Measurements from ENCODE around the gene METTL5.
"Not testable (repeated sequence)": the region's sequence is repeated elsewhere in the genome, so short reads cannot be mapped to it uniquely, and the experiment has no call there.

The METTL5 gene

DNA sequence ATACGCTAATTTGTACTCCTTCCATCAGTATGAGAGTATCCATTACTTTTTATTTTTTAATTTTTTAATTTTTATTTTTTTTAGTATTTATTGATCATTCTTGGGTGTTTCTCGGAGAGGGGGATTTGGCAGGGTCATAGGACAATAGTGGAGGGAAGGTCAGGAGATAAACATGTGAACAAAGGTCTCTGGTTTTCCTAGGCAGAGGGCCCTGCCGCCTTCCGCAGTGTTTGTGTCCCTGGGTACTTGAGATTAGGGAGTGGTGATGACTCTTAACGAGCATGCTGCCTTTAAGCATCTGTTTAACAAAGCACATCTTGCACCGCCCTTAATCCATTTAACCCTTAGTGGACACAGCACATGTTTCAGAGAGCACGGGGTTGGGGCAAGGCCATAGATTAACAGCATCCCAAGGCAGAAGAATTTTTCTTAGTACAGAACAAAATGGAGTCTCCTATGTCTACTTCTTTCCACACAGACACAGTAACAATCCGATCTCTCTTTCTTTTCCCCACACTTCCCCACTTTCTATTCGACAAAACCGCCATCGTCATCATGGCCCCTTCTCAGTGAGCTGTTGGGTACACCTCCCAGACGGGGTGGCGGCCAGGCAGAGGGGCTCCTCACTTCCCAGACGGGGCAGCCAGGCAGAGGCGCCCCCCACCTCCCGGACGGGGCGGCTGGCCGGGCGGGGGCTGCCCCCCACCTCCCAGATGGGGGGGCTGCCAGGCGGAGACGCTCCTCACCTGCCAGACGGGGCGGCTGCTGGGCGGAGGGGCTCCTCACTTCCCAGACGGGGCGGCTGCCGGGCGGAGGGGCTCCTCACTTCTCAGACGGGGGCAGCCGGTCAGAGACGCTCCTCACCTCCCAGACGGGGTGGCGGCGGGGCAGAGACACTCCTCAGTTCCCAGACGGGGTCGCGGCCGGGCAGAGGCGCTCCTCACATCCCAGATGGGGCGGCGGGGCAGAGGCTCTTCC lies 30.9 kb upstream of the METTL5 start:
- WGBS, 2 experiments (ENCODE audit: insufficient coverage in 2 of 2), result 96% methylated on average over 9 to 19 of the region's 42 CpGs
- not testable (repeated sequence) for H3K27ac ChIP-seq (ENCODE audit: low read depth, low read length, severe bottlenecking); H3K36me3 ChIP-seq (ENCODE audit: control insufficient read depth, insufficient read depth, low read length); H3K4me3 ChIP-seq (ENCODE audit: extremely low read depth, insufficient read depth, low read length, poor library complexity, severe bottlenecking); H3K4me1 ChIP-seq (ENCODE audit: control insufficient read depth, insufficient read depth, low read length, poor library complexity, severe bottlenecking); H3K9me3 ChIP-seq (ENCODE audit: control insufficient read depth, low read length)

- no peak overlapping the region for H3K4me3 ChIP-seq (ENCODE audit: extremely low read depth, insufficient read depth, low read length, poor library complexity, severe bottlenecking)
- H3K36me3 ChIP-seq (ENCODE audit: control insufficient read depth, insufficient read depth, low read length), result peaks cover 4% of the 10 kb centered on the region
- no peaks in the 10 kb centered on the region for H3K4me1 ChIP-seq (ENCODE audit: control insufficient read depth, insufficient read depth, low read length, poor library complexity, severe bottlenecking)
- H3K27ac ChIP-seq (ENCODE audit: low read depth, low read length, severe bottlenecking), result no peak overlapping the region
- 86 to 94% methylated on average over 2 to 3 of the region's 4 CpGs for WGBS, 2 experiments (ENCODE audit: insufficient coverage in 2 of 2)
- no peaks in the 10 kb centered on the region for H3K9me3 ChIP-seq (ENCODE audit: control insufficient read depth, low read length)
Observed at GRCh38 chr2:169853041-169853668, 28.4 kb upstream of the METTL5 start.

GRCh38 chr2:169849710-169850109 lies 25.0 kb upstream of the METTL5 start:
- peaks cover 5% of the 10 kb centered on the region for H3K36me3 ChIP-seq (ENCODE audit: control insufficient read depth, insufficient read depth, low read length)
- no peak overlapping the region for H3K4me3 ChIP-seq (ENCODE audit: extremely low read depth, insufficient read depth, low read length, poor library complexity, severe bottlenecking)
- H3K27ac ChIP-seq (ENCODE audit: low read depth, low read length, severe bottlenecking), result no peak overlapping the region
- H3K4me1 ChIP-seq (ENCODE audit: control insufficient read depth, insufficient read depth, low read length, poor library complexity, severe bottlenecking), result no peaks in the 10 kb centered on the region
- no peaks in the 10 kb centered on the region for H3K9me3 ChIP-seq (ENCODE audit: control insufficient read depth, low read length)
- WGBS, 2 experiments (ENCODE audit: insufficient coverage in 2 of 2), result 91% methylated on average over 1 of the region's 1 CpG; no CpG with 5 or more reads in 1 of the 2 experiments

GRCh38 chr2:169848959-169849693 lies 24.4 kb upstream of the METTL5 start:
- H3K4me3 ChIP-seq (ENCODE audit: extremely low read depth, insufficient read depth, low read length, poor library complexity, severe bottlenecking); H3K9me3 ChIP-seq (ENCODE audit: control insufficient read depth, low read length); H3K27ac ChIP-seq (ENCODE audit: low read depth, low read length, severe bottlenecking); H3K4me1 ChIP-seq (ENCODE audit: control insufficient read depth, insufficient read depth, low read length, poor library complexity, severe bottlenecking): not testable (repeated sequence)
- H3K36me3 ChIP-seq (ENCODE audit: control insufficient read depth, insufficient read depth, low read length), result peaks cover 10% of the 10 kb centered on the region
- 85 to 97% methylated on average over 3 to 5 of the region's 8 CpGs for WGBS, 2 experiments (ENCODE audit: insufficient coverage in 2 of 2)

- peaks cover 4% of the 10 kb centered on the region for H3K4me1 ChIP-seq (ENCODE audit: control insufficient read depth, insufficient read depth, low read length, poor library complexity, severe bottlenecking)
- no peak overlapping the region for H3K27ac ChIP-seq (ENCODE audit: low read depth, low read length, severe bottlenecking)
- no peak overlapping the region for H3K4me3 ChIP-seq (ENCODE audit: extremely low read depth, insufficient read depth, low read length, poor library complexity, severe bottlenecking)
- H3K9me3 ChIP-seq (ENCODE audit: control insufficient read depth, low read length), result no peaks in the 10 kb centered on the region
- peaks cover 18% of the 10 kb centered on the region for H3K36me3 ChIP-seq (ENCODE audit: control insufficient read depth, insufficient read depth, low read length)
- no CpG with 5 or more reads among the region's 2 CpGs for WGBS, 2 experiments (ENCODE audit: insufficient coverage in 2 of 2)
Observed at GRCh38 chr2:169845016-169845415, 20.3 kb upstream of the METTL5 start.

DNA sequence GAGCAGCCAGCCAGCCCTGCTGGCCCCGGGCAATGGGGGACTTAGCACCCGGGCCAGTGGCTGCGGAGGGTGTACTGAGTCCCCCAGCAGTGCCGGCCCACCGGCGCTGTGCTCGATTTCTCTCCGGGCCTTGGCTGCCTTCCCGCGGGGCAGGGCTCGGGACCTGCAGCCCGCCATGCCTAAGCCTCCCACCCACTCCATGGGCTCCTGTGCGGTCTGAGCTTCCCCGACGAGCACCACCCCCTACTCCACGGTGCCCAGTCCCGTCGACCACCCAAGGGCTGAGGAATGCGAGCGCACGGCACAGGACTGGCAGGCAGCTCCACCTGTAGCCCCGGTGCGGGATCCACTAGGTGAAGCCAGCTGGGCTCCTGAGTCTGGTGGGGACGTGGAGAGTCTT lies 16.9 kb upstream of the METTL5 start:
- not testable (repeated sequence) for H3K9me3 ChIP-seq (ENCODE audit: control insufficient read depth, low read length); H3K27ac ChIP-seq (ENCODE audit: low read depth, low read length, severe bottlenecking)
- 92 to 96% methylated on average over 6 to 7 of the region's 24 CpGs for WGBS, 2 experiments (ENCODE audit: insufficient coverage in 2 of 2)

DNA sequence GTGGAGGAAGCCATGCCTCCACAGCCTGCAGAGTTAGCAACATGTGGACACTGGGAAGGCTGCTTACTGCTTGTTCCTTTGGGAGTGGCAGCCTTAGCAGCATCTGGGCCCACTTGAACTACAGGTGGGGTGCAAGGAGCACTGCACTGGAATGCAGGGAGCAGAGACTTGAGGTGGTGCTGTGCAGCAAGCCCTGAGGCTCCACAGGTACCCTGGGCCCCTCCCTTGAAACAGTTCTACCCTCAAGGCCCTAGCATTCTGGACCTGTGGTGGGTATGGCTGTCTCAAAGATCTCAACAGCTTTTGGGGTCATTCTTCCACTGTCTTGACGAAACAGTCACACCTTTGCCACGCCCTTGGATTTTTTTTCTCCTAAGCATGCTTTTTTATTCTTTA lies 16.0 kb upstream of the METTL5 start:
- 67 to 100% methylated on average over 2 of the region's 2 CpGs for WGBS, 2 experiments (ENCODE audit: insufficient coverage in 2 of 2)
- no peak overlapping the region for H3K4me3 ChIP-seq (ENCODE audit: extremely low read depth, insufficient read depth, low read length, poor library complexity, severe bottlenecking)
- H3K27ac ChIP-seq (ENCODE audit: low read depth, low read length, severe bottlenecking), result peak overlapping the region; percentile 80
- peaks cover 24% of the 10 kb centered on the region for H3K36me3 ChIP-seq (ENCODE audit: control insufficient read depth, insufficient read depth, low read length)
- peaks cover 4% of the 10 kb centered on the region for H3K4me1 ChIP-seq (ENCODE audit: control insufficient read depth, insufficient read depth, low read length, poor library complexity, severe bottlenecking)
- no peaks in the 10 kb centered on the region for H3K9me3 ChIP-seq (ENCODE audit: control insufficient read depth, low read length)

More for the DNA sequence above, 16.9 kb upstream of the METTL5 start:
- H3K4me1 ChIP-seq (ENCODE audit: control insufficient read depth, insufficient read depth, low read length, poor library complexity, severe bottlenecking); H3K4me3 ChIP-seq (ENCODE audit: extremely low read depth, insufficient read depth, low read length, poor library complexity, severe bottlenecking): not testable (repeated sequence)
- H3K36me3 ChIP-seq (ENCODE audit: control insufficient read depth, insufficient read depth, low read length), result peaks cover 24% of the 10 kb centered on the region

DNA sequence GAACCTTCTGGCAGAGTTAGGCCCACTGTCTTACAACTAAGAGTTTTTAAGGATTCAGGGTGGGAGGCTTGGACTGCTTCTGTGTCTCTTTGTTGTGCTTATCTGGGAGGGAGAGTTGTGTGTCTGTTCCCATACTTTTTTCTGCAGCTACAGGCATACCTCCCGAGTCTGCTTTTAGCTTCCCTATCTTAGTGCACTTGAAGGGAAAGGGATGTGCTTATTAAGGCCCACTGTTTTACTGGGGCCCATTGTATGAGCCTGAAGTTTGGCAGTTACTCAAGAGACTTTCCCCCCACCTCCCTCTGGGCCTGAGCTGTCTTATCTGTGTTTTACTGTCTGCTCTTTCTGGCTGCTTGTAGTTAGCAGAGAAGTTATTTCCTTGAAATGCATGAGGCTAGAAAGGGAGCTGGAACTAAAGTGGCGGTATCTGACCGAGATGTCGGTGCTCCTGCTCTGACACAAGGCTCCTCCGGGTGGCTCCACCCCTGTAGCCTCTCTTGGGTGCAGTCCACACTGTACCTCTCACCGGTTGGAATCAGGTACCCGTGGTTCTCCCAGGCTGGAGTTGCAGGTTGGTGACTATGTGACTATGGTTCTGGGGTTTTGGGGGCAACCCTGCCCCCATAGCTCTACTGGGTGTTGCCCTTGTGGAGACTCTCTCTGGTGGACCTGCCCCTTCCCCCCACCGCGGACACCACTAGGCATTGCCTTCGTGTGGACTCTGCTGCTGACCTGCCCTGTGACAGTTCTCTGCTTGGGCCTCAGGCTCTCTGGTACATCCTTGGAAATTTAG lies 15.4 kb upstream of the METTL5 start:
- WGBS, 2 experiments (ENCODE audit: insufficient coverage in 2 of 2), result 93% methylated on average over 3 to 5 of the region's 10 CpGs
- no peak overlapping the region for H3K4me3 ChIP-seq (ENCODE audit: extremely low read depth, insufficient read depth, low read length, poor library complexity, severe bottlenecking)
- peaks cover 4% of the 10 kb centered on the region for H3K4me1 ChIP-seq (ENCODE audit: control insufficient read depth, insufficient read depth, low read length, poor library complexity, severe bottlenecking)
- H3K9me3 ChIP-seq (ENCODE audit: control insufficient read depth, low read length), result no peaks in the 10 kb centered on the region
- H3K36me3 ChIP-seq (ENCODE audit: control insufficient read depth, insufficient read depth, low read length), result peaks cover 24% of the 10 kb centered on the region
- peak overlapping the region; percentile 80 for H3K27ac ChIP-seq (ENCODE audit: low read depth, low read length, severe bottlenecking)

DNA sequence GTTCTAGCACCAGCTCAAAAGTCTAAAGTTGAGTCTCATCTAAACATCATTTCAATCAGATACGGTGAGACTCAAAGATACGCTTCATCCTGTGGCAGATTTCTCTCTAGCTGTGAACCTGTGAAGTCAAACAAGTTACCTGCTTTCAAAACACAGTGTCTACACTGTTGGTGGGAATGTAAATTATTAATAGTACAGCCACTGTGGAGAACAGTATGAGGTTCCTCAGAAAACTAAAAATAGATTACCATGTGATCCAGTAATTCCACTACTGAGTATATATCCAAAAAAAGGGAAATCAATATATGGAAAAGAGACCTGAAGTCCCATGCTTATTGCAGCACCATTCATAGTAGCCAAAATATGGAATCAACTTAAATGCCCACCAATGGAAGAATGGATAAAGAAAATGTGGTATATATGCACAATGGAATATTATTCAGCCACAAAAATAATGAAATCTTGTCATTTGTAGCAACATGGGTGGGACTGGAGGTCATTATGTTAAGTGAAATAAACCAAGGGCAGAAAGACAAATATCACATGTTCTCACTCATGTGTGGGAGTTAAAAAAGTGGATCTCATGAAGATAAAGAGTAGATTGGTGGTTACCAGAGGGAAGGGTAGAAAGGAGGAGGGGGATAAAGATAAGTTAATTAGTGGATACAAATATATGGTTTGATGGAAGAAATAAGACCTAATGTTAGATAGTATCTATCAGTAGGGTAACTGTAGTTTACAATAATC lies 14.2 kb upstream of the METTL5 start:
- Histone ChIP-seq H3K4me1 (ENCODE audit: control insufficient read depth, insufficient read depth, low read length, poor library complexity, severe bottlenecking) (peaks cover 4% of the 10 kb centered on the region), H3K4me3 (ENCODE audit: extremely low read depth, insufficient read depth, low read length, poor library complexity, severe bottlenecking) (no peak overlapping the region), H3K9me3 (ENCODE audit: control insufficient read depth, low read length) (no peaks in the 10 kb centered on the region), H3K36me3 (ENCODE audit: control insufficient read depth, insufficient read depth, low read length) (peaks cover 18% of the 10 kb centered on the region), H3K27ac (ENCODE audit: low read depth, low read length, severe bottlenecking) (no peak overlapping the region)
- 100% methylated on average over 1 to 2 of the region's 2 CpGs for WGBS, 2 experiments (ENCODE audit: insufficient coverage in 2 of 2)
